DMS53 (cell line): Measurements from ENCODE around the gene KRT80.

Experiments
- DNase-seq: peaks from one replicate; lab custom pipeline; 2025; lab: John Stamatoyannopoulos, UW

Gene KRT80

GRCh38 chr12:52198454-52199215, 6.8 kb upstream of the KRT80 start:
- no peak for DNase-seq

DNA sequence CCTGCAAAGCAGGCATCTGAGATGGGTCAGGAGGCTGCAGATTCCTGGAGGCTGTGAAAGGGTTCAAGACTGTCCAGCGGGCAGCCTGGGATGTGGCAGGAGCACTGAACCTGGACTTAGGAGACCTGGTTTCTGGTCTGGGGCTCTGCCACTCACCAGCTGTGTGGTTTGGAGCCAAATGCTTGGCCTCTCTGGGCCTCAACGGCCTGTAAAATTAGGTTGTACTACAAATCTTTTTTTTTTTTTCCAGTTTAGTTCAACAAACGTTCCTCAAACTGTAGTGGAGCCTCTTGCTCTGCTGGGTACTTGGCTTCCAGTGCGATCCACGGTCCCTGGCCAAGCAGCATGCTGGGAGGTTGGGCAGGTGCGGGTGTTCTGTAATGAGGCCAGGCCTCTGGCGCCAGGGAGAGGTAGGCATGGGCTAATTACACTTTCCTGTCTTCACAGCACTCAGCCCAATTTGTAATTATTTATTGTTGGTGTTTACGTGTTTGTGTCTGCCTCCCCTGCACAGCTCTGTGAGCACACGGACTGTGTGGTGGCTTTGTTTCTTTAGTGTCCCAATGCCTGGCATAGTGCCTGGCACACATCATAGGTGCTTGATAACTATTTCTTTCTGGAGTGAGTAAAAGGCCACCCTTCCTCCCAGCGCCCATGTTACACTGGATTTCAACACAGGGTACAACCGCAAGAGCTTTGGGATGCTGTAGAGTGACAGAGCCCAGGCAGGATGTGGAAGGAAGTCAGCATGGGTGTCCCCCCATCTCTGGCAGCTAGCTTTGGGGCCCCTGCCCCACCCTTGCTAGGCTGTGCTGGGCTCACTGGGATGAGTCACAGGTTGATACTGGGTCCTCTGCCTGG, 5.8 kb upstream of the KRT80 start:
- no peak for DNase-seq

DNA sequence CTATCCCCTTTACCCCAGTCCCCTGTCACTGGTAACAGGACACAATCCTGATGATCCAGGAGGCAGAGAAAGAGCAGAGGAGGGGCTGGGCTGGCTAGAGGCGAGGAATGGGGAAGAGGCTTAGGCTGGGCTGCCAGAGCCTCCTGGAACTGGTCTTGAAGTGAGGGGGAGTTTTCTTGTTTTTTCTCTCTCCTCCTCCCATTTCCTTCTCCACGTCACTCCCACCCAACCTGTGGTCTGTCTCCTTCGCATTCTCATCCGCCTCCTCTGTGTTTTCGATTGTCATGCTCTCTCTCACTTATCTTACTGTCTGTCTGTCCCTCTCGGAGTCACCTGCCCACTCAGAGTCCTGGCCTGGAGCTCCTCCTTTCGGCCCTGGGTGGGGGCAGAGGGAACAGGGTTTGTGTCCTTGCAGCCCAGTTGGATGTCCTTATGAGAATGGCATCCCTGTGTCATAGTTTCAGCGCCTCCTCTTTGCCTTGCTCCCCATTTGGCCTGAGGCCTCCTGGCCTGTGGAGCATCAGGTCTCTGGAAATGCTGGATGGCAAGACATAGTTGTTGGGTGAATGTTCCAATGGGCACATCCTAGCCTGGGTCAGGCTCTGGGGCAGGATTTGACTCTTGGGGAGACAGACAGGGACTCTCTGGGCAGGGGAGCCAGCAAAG, 3.4 kb upstream of the KRT80 start:
- no peak for DNase-seq

- no peak for DNase-seq
Observed at GRCh38 chr12:52193991-52194390, 2.2 kb upstream of the KRT80 start.

- no peak for DNase-seq
Observed at GRCh38 chr12:52193532-52193931, 1.7 kb upstream of the KRT80 start.

GRCh38 chr12:52190860-52191729, 719 bp downstream of the KRT80 start:
- DNase-seq, result peak; percentile 71

GRCh38 chr12:52189376-52190174, 2.2 kb downstream of the KRT80 start:
- peak; percentile 48 for DNase-seq

DNA sequence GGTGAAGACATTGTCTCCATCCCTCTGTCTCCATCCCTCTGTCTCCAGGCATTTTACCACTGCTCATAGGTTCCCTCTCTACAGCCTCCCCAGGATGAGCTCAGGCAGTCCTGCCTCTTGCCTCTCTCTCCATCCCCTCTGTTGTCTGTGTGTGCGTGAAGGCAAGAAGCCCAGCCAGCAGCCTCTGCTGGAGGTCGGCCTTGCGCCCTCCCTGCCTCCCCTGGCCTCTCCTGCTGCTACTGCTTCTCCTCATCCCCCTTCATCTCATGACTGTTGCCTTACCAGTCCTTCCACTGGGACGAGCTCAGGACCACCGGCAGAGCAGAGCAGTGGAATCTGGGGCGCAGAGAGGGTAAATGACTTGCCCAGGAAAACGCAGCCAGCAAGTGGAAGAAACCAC, 3.2 kb downstream of the KRT80 start:
- no peak for DNase-seq

DNA sequence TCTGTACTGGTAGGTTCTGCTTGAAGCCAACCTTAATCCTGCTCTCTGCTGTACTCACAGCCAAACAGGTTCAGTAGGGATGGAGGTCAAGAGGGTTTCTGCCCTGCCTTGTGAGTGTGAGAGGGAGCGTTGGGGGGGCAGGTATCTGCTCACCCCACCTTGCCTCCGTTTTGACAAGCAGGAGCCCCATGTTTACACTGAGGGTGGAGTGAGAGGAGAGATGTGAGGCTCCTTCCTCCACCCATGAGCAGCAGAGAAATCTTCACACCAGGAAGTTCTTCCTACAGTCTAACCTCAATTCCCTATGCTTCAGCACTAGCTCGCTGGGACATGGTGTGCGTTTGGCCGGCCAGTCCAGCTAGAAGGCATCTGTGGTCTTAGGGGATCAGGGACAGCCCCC, 4.2 kb downstream of the KRT80 start:
- DNase-seq, result no peak

GRCh38 chr12:52187206-52187605, 4.6 kb downstream of the KRT80 start:
- no peak for DNase-seq

GRCh38 chr12:52186118-52186840, 5.5 kb downstream of the KRT80 start:
- no peak for DNase-seq

DNA sequence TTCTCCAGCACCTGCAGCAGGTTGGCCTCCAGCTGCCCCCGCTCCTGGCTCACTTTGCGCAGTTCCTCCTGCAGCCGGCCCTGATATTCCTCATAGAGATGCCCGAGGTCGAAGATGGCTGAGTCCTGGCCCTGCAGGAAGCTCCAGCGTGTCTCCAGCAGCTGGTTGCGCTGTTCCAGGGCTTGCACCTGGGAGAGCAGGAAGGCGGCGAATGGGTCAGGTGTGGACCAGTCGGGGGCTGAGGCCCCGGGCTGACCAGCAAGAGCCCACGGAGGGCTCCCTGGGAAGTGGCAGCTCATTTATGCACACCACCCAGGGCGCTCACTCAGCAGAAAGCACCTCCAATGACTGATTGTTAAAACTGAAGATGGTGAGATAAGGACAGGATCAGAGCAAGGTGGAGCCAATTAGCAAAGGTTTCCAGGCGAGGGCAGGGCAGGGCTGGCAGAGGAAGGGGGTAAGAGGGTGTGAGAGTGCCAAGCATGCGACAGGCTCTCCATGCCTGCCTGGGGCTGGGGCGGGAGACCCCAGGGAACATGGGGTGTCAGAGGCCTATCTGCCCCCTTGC, 6.3 kb downstream of the KRT80 start:
- no peak for DNase-seq

GRCh38 chr12:52184813-52185212, 7.0 kb downstream of the KRT80 start:
- no peak for DNase-seq

- DNase-seq, result no peak
Observed at GRCh38 chr12:52183971-52184370, 7.8 kb downstream of the KRT80 start.

- peak; percentile 69 for DNase-seq
Observed at GRCh38 chr12:52183544-52183910, 8.3 kb downstream of the KRT80 start.

GRCh38 chr12:52182898-52183543, 8.8 kb downstream of the KRT80 start:
- DNase-seq, result peak; percentile 95

DNA sequence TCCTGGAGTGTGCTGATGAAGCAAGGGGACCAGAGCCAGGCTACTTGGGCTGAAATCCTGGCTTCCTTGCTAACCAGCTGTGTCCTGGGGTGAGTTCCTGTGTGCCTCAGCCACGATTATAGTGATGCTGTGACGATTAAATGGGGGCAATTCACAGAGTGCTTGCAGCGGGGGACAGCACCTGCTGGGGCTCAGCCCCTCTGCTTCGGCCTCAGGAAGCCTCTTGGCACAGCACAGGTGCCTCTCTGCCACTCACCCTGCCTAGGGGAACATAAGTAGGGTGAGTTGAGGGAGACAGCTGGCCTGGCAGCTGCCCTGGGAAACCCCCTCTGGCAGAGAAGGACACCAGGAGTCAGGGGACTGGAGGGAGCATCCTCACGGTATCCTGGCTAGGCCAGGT, 9.4 kb downstream of the KRT80 start:
- peak; percentile 88 for DNase-seq

DNA sequence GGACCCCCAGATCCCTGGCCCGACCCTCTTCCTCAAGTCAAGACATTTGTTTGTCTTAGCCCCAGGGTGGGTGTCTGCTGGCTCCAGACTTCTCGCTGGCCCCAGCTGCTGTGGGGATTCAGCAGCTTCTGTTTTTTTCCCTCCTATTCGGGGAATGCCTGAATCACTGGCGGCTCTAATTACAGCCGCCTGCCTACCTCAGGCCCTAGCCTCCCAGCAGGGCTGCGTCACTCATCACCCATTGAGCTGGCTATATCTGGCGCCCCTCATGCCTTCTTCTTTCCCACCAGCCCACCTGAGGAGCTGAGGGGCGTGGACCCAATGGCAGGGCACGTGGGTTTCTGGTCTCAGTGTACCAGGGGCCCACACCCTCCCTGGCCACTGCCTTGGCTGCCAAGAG, 10.1 kb downstream of the KRT80 start:
- peak; percentile 50 for DNase-seq

GRCh38 chr12:52180971-52181628, 10.7 kb downstream of the KRT80 start:
- no peak for DNase-seq
